Stomach (tissue), 9 donors: ENCODE measurements around the gene STK31. TPM values are rescaled to one million over a fixed set of nuclear protein-coding genes. Genes with fewer than 3 reads are reported as not detected.
"Not testable (repeated sequence)": the region's sequence is repeated elsewhere in the genome, so short reads cannot be mapped to it uniquely, and the experiment has no call there.

Experiments
- DNase-seq, 2 donors: peaks; one replicate each; pipeline versions ENCODE4 v3.0.0 to v3.0.0-alpha.2; 2013 to 2019
- H3K27ac ChIP-seq, 5 donors: fragments of 200-600 bp in 4 of 5; sonication (generic) in 4 of 5; one replicate each; pipeline ENCODE4 v1.5.1; 2013 to 2019; ENCODE audit warnings: mild to moderate bottlenecking in 1 of 5, moderate library complexity in 1 of 5
- H3K27me3 ChIP-seq, 3 donors: fragments of 200-600 bp; sonication (generic); one replicate each; pipeline ENCODE4 v1.5.1; 2017 to 2019; ENCODE audit warnings: mixed run types in 1 of 3
- H3K36me3 ChIP-seq, 4 donors: fragments of 200-600 bp; sonication (generic); 1 replicate in 3 of 4; 2 replicates in 1 of 4; pipeline ENCODE4 v1.5.1; 2016 to 2019
- H3K4me1 ChIP-seq, 4 donors: fragments of 200-600 bp; sonication (generic); one replicate each; pipeline ENCODE4 v1.5.1; 2016 to 2019
- H3K4me3 ChIP-seq, 4 donors: fragments of 200-600 bp; sonication (generic) in 3 of 4; one replicate each; pipeline ENCODE4 v1.5.1; 2016 to 2019; ENCODE audit warnings: mild to moderate bottlenecking in 1 of 4
- H3K9me3 ChIP-seq, 4 donors: fragments of 200-600 bp; sonication (generic); one replicate each; pipeline ENCODE4 v1.5.1; 2016 to 2019
- CTCF ChIP-seq, 7 experiments: fragments of 450-650 bp in 4 of 7; fragments of 200-600 bp in 3 of 7; sonication (generic) in 3 of 7; IDR thresholded peaks; one replicate each; pipeline ENCODE4 v1.5.1; 2016 to 2019; ENCODE audit warnings: antibody characterized with exemption in 7 of 7, control low read depth in 2 of 7, mild to moderate bottlenecking in 1 of 7
- EP300 ChIP-seq: sonication (generic); formaldehyde crosslinking; IDR thresholded peaks from one replicate; pipeline ENCODE4 v1.6.1; 2017; ENCODE audit warnings: antibody characterized with exemption
- POLR2A ChIP-seq, 4 donors: fragments of 450-650 bp; IDR thresholded peaks; one replicate each; pipeline ENCODE4 v1.6.1; 2016; ENCODE audit warnings: antibody characterized with exemption in 4 of 4, control low read depth in 2 of 4, mild to moderate bottlenecking in 1 of 4, moderate library complexity in 1 of 4
- POLR2AphosphoS5 ChIP-seq, 3 donors: sonication (generic); formaldehyde crosslinking; IDR thresholded peaks; one replicate each; pipeline ENCODE4 v1.6.1; 2016; ENCODE audit warnings: antibody characterized with exemption in 3 of 3
- WGBS, 5 donors: extraction: QIAGEN DNeasy Blood & Tissue Kit in 3 of 5; methylation state at CpG; one replicate each; pipeline versions ENCODE4 v1.1.5 to v1.1.7; 2013 to 2018; 5-methylcytosine and 5-hydroxymethylcytosine counted together
- intact Hi-C: fragments of 100-400 bp; cut with DNase I; formaldehyde crosslinking; loops from one replicate; pipeline ENCODE4 v1.15.1; 2023; ENCODE audit warnings: low total_unique reads
- polyA plus RNA-seq, 3 donors: library from polyadenylated mRNA; stranded (reverse); fragments of 200-250 nt; gene quantifications; one replicate each; pipeline ENCODE4 v1.2.3, GENCODE V29; 2013
- total RNA-seq, 5 donors: library from RNA; depleted of rRNA; stranded (reverse); fragments of >200 nt; gene quantifications; one replicate each; pipeline versions ENCODE4 v1.1.0 to v1.2.3, GENCODE V29; 2014 to 2016
- donor health status: healthy with polysubstance abuse.
- donor health status: Bipolar disorder and iron deficiency.
- donor health status: healthy.

The STK31 gene
- total and polyA plus RNA-seq, 8 donors: 0.65 to 9.0 (median 1.8) TPM; not detected in 2

- DNase-seq: no peak
- H3K9me3 ChIP-seq: peaks cover 0 to 34% (median 27%) of the 10 kb centered on the region in 4 donors
- no peak overlapping the region for H3K4me3 ChIP-seq
- intact Hi-C loops: no loop called here
- H3K27me3 ChIP-seq: no peaks in the 10 kb centered on the region
- no peaks in the 10 kb centered on the region for H3K36me3 ChIP-seq
- H3K4me1 ChIP-seq: no peaks in the 10 kb centered on the region
- TF ChIP-seq EP300: no peak
- TF ChIP-seq POLR2AphosphoS5 (IDR thresholded peaks at IDR 0.05): no peak
- TF ChIP-seq CTCF (IDR thresholded peaks at IDR 0.05): no peak
- no peak for TF ChIP-seq POLR2A (IDR thresholded peaks at IDR 0.05)
- no peak overlapping the region for H3K27ac ChIP-seq
Measured at GRCh38 chr7:23742051-23742450, 32.0 kb downstream of the STK31 start.

GRCh38 chr7:23743226-23743625 is 33.2 kb downstream of the STK31 start:
- H3K4me1 ChIP-seq: no peaks in the 10 kb centered on the region
- 91 to 98% (median 95%) methylated on average over 4 of the region's 4 CpGs for WGBS, 5 donors
- no peaks in the 10 kb centered on the region for H3K36me3 ChIP-seq
- TF ChIP-seq CTCF (IDR thresholded peaks at IDR 0.05) (no peak), EP300 (no peak), POLR2AphosphoS5 (IDR thresholded peaks at IDR 0.05) (no peak), POLR2A (IDR thresholded peaks at IDR 0.05) (no peak)
- no peaks in the 10 kb centered on the region for H3K27me3 ChIP-seq
- peaks cover 0 to 34% (median 27%) of the 10 kb centered on the region in 4 donors for H3K9me3 ChIP-seq
- intact Hi-C loops: no loop called here
- no peak for DNase-seq
- no peak overlapping the region for H3K4me3 ChIP-seq
- H3K27ac ChIP-seq: no peak overlapping the region

- Histone ChIP-seq H3K4me3 (no peak overlapping the region), H3K4me1 (no peaks in the 10 kb centered on the region), H3K27ac (no peak overlapping the region), H3K27me3 (no peaks in the 10 kb centered on the region), H3K9me3 (peaks cover 0 to 34% (median 27%) of the 10 kb centered on the region in 4 donors), H3K36me3 (no peaks in the 10 kb centered on the region)
- no peak for DNase-seq
- WGBS, 5 donors: 82 to 95% (median 90%) methylated on average over 1 of the region's 1 CpG
- intact Hi-C loops: no loop called here
- TF ChIP-seq EP300 (no peak), CTCF (IDR thresholded peaks at IDR 0.05) (no peak), POLR2A (IDR thresholded peaks at IDR 0.05) (no peak), POLR2AphosphoS5 (IDR thresholded peaks at IDR 0.05) (no peak)
Measured at GRCh38 chr7:23746629-23747028, 36.6 kb downstream of the STK31 start.

DNA sequence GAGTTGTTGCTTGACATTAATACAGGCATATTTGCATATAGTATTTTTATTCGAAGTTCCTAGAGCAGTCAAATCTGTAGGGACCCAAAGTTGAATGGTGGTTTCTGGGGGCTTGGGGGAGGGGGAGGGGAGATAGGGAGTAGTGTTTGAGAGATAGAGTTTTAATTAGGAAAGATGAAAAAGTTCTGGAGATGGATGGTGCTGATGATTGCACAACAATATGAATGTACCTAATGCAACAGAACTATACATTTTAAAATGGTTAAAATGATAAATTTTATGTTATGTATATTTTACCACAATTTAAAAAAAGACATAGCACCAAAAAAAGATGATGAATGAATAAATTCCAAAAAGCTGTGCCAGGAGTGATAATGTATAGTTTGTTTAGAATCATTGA is 41.8 kb downstream of the STK31 start:
- intact Hi-C loops: no loop called here
- Histone ChIP-seq H3K36me3 (peaks cover 0 to 7% (median 0%) of the 10 kb centered on the region in 4 donors), H3K9me3 (no peaks in the 10 kb centered on the region), H3K4me3 (no peak overlapping the region), H3K27me3 (no peaks in the 10 kb centered on the region), H3K4me1 (no peaks in the 10 kb centered on the region), H3K27ac (no peak overlapping the region)
- no peak for DNase-seq
- WGBS, 5 donors: 63 to 85% (median 74%) methylated on average over 1 of the region's 1 CpG
- TF ChIP-seq EP300 (no peak), POLR2AphosphoS5 (IDR thresholded peaks at IDR 0.05) (no peak), POLR2A (IDR thresholded peaks at IDR 0.05) (no peak), CTCF (IDR thresholded peaks at IDR 0.05) (no peak)

DNA sequence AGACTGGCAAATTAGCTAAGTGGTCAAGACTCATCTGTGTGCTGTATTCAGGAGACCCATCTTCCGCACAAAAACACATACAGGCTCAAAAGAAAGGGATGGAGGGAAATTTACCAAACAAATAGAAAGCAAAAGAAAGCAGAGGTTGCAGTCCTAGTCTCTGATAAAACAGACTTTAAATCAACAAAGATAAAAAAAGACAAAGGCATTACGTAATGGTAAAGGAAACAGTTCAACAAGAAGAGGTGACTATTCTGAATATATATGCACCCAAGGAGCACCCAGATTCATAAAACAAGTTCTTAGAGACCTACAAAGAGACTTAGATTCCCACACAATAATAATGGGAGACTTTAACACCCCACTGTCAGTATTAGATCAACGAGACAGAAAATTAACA is 48.8 kb downstream of the STK31 start:
- H3K4me3 ChIP-seq, intact Hi-C loops, H3K9me3 ChIP-seq, H3K36me3 ChIP-seq, H3K27ac ChIP-seq, H3K27me3 ChIP-seq: not testable (repeated sequence)
- 32 to 54% (median 52%) methylated on average over 3 of the region's 3 CpGs for WGBS, 5 donors
- peaks cover 0 to 23% (median 14%) of the 10 kb centered on the region in 4 donors for H3K4me1 ChIP-seq
- peak in 1 of 2 donors; percentile 26 for DNase-seq
